ENCODE data around the gene ITPA. TPM values are rescaled to one million over a fixed set of nuclear protein-coding genes. Genes with fewer than 3 reads are reported as not detected.

ITPA gene
- total and polyA plus RNA-seq, 2 of the 8 experiments (the other 6 are each of a cell fraction or from before 2014, with no cell fraction given) = 88.2 to 94.0 TPM

DNA sequence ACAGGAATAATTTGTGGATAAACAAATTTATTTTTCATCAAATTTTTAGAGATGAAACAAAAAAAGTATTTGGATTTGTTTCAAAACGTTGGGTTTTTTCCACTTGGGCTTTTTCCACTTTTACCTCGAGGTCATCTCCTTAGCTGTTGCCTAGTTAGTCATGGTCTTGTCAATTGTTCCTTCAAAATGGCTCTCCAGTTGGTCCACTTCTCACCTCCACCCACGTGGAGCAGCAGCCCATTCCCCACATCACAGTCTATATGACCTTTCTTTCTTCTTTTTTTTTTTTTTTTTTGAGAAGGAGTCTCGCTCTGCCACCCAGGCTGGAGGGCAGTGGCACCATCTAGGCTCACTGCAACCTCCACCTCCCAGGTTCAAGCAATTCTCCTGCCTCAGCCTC lies 36.4 kb downstream of the ITPA start:
- Histone ChIP-seq H3K4ac (replicated peaks; ENCODE audit: insufficient read length, low read depth, low read length) (no peak overlapping the region), H3K9me3 (ENCODE audit: insufficient read depth in 2 of 2, low read depth in 1 of 2, low read length in 1 of 2) (no peaks in the 10 kb centered on the region), H2BK15ac (ENCODE audit: low read length) (no peak overlapping the region), H2BK12ac (ENCODE audit: low read depth, low read length) (no peak overlapping the region), H4K91ac (replicated peaks; ENCODE audit: insufficient read length, low read length) (no peak overlapping the region), H2AFZ (ENCODE audit: low read length) (no peak overlapping the region), H3K36me3 (ENCODE audit: control insufficient read depth in 2 of 4, insufficient read depth in 4 of 4, low read length in 3 of 4) (no peaks in the 10 kb centered on the region), H3K4me3 (ENCODE audit: extremely low read depth in 1 of 4, insufficient read depth in 2 of 4, low read depth in 3 of 4, low read length in 4 of 4) (no peak overlapping the region), H2BK5ac (ENCODE audit: low read depth, low read length) (no peak overlapping the region), H4K8ac (ENCODE audit: extremely low read depth, insufficient read depth, low read length) (no peak overlapping the region), H2BK120ac (replicated peaks; ENCODE audit: low read depth, low read length) (no peak overlapping the region), H3K23ac (ENCODE audit: insufficient read length) (no peak overlapping the region), H3K14ac (ENCODE audit: insufficient read length) (no peak overlapping the region), H3K18ac (ENCODE audit: extremely low read depth, low read length) (no peak overlapping the region), H3K79me1 (ENCODE audit: low read depth, low read length) (no peaks in the 10 kb centered on the region), H3K79me2 (ENCODE audit: control insufficient read depth in 1 of 2, insufficient read depth in 2 of 2, low read length in 2 of 2) (no peaks in the 10 kb centered on the region), H3K27ac (ENCODE audit: low read depth, low read length) (no peak overlapping the region), H3K4me1 (replicated peaks in 1 of 4; ENCODE audit: control insufficient read depth in 3 of 4, insufficient read depth in 4 of 4, low read length in 3 of 4) (peaks cover 0 to 8% (median 1%) of the 10 kb centered on the region in 4 experiments; a peak in 4 of 7 replicates), H3K9ac (replicated peaks in 1 of 4; ENCODE audit: extremely low read depth in 1 of 4, low read depth in 3 of 4, low read length in 3 of 4) (no peak overlapping the region), H3K56ac (replicated peaks; ENCODE audit: insufficient read length, low read depth, low read length) (no peak overlapping the region), H4K20me1 (replicated peaks in 1 of 2; ENCODE audit: control insufficient read depth in 1 of 2, insufficient read depth in 2 of 2, low read length in 2 of 2) (peaks cover 0 to 8% of the 10 kb centered on the region in 2 experiments), H3K27me3 (replicated peaks in 1 of 4; ENCODE audit: control insufficient read depth in 3 of 4, extremely low read depth in 1 of 4, insufficient read depth in 3 of 4, low read length in 3 of 4) (peaks cover 2 to 30% (median 24%) of the 10 kb centered on the region in 4 experiments), H3K4me2 (ENCODE audit: insufficient read depth in 1 of 2, low read depth in 2 of 2, low read length in 2 of 2) (no peak overlapping the region), H2AK5ac (ENCODE audit: low read depth, low read length) (no peak overlapping the region), H3K23me2 (ENCODE audit: low read depth, low read length) (peaks cover 4% of the 10 kb centered on the region; the same call in 1 of the 2 replicates), H2BK20ac (ENCODE audit: low read length) (no peak overlapping the region), H4K5ac (ENCODE audit: insufficient read length, low read depth, low read length) (no peak overlapping the region)
- FAIRE-seq (no peak), DNase-seq (ENCODE audit: low read depth in 1 of 2, low spot score in 2 of 2) (no peak)
- POLR2A ChIA-PET (ENCODE audit: partially characterized antibody) = no interaction called here
- CTCF ChIA-PET (ENCODE audit: partially characterized antibody) = interaction anchor here (3.1 to 7.6 kb wide), 4 partner anchors 14 to 69 kb away, joined by 14 to 111 read pairs (median 44); no protein-coding TSS in a partner anchor
- 80% methylated on average over 3 of the region's 4 CpGs; no CpG with 5 or more reads in 1 of the 2 experiments for WGBS, 2 experiments (ENCODE audit: extremely low coverage in 1 of 2, insufficient coverage in 1 of 2, insufficient read length in 1 of 2, insufficient replicate concordance in 2 of 2, low coverage in 1 of 2, low lambda C conversion rate in 2 of 2, missing lambda C conversion rate in 1 of 2)
- TF ChIP-seq CEBPB (IDR thresholded peaks at IDR 0.05; ENCODE audit: low read depth, low read length) (no peak), TBP (IDR thresholded peaks at IDR 0.05; ENCODE audit: low read depth, low read length) (no peak), SRF (IDR thresholded peaks at IDR 0.05; ENCODE audit: low read depth, low read length) (no peak), EP300 (IDR thresholded peaks at IDR 0.05; ENCODE audit: borderline replicate concordance in 1 of 2, low read depth in 2 of 2, low read length in 2 of 2) (no peak), CBX5 (IDR thresholded peaks at IDR 0.05; ENCODE audit: low read depth, low read length) (no peak), YY1 (IDR thresholded peaks at IDR 0.05; ENCODE audit: low read depth, low read length) (no peak), KDM1A (IDR thresholded peaks at IDR 0.05; ENCODE audit: borderline replicate concordance, low read length) (no peak), RAD21 (IDR thresholded peaks at IDR 0.05 in 1 of 2, conservative IDR thresholded peaks at IDR 0.05 in 1 of 2; ENCODE audit: low read depth in 2 of 2, low read length in 2 of 2) (no peak), SUZ12 (IDR thresholded peaks at IDR 0.05; ENCODE audit: low read length) (no peak), TEAD4 (IDR thresholded peaks at IDR 0.05; ENCODE audit: low read depth, low read length) (no peak), SAP30 (IDR thresholded peaks at IDR 0.05; ENCODE audit: insufficient read depth, insufficient replicate concordance, low read length) (no peak), KDM4A (IDR thresholded peaks at IDR 0.05; ENCODE audit: low read depth, low read length, severe bottlenecking) (no peak), PHF8 (conservative IDR thresholded peaks at IDR 0.05; ENCODE audit: low read depth, low read length) (no peak), RBBP5 (IDR thresholded peaks at IDR 0.05; ENCODE audit: borderline replicate concordance, low read depth, low read length) (no peak)
